ENCODE measurements around the gene DOCK2. TPM values are rescaled to one million over a fixed set of nuclear protein-coding genes. Genes with fewer than 3 reads are reported as not detected.

The DOCK2 gene
- polyA plus RNA-seq, 1 donor (not counting 4 experiments of a cell fraction or from before 2014, with no cell fraction given), result 0.21 TPM

DNA sequence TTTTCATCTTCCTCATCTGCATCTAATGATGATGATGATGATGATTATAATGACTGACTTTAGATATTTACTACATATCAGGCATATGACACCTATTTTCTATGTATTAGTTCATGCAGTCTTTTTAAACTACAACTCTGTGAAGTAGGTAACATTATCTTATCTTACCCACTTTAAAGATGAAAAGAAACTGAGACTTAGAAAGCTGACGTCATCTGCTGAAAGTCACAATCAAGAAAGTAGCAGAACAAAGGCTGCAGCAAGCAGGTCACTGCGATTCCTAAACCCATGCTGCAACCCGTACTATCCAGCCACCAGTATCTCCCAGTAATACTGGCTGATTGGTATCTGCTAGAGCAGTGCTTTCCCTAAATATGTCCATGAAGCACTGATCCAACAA lies 383.3 kb downstream of the DOCK2 start:
- Histone ChIP-seq H3K27ac (ENCODE audit: control insufficient read depth, insufficient read depth, low read length) (no peak overlapping the region), H3K9ac (ENCODE audit: control insufficient read depth, extremely low read depth, insufficient read depth, low read length) (no peak overlapping the region), H3K79me2 (ENCODE audit: control insufficient read depth, insufficient read depth, low read length) (no peaks in the 10 kb centered on the region), H3K9me3 (ENCODE audit: control insufficient read depth, low read depth, low read length) (no peaks in the 10 kb centered on the region), H2AFZ (ENCODE audit: control insufficient read depth, low read length) (no peak overlapping the region), H3K27me3 (ENCODE audit: control insufficient read depth, extremely low read depth, insufficient read depth, low read length) (no peaks in the 10 kb centered on the region), H3K36me3 (ENCODE audit: control insufficient read depth in 2 of 2, extremely low read depth in 1 of 2, insufficient read depth in 2 of 2, low read length in 2 of 2) (no peaks in the 10 kb centered on the region), H3K4me3 (ENCODE audit: control insufficient read depth in 2 of 3, extremely low read depth in 1 of 3, insufficient read depth in 2 of 3, low read depth in 1 of 3, low read length in 3 of 3) (no peak overlapping the region), H3K4me2 (ENCODE audit: control insufficient read depth, extremely low read depth, insufficient read depth, low read depth, low read length) (no peak overlapping the region), H3K9me1 (ENCODE audit: control insufficient read depth, extremely low read depth, insufficient read depth, low read length) (no peaks in the 10 kb centered on the region), H3K4me1 (ENCODE audit: control insufficient read depth, extremely low read depth, insufficient read depth, low read length) (no peaks in the 10 kb centered on the region), H4K20me1 (ENCODE audit: control insufficient read depth, extremely low read depth, insufficient read depth, low read length) (no peaks in the 10 kb centered on the region)
- TF ChIP-seq EZH2 (IDR thresholded peaks at IDR 0.05; ENCODE audit: low read length) (no peak), CTCF (optimal IDR thresholded peaks at IDR 0.05 in 1 of 3, IDR thresholded peaks at IDR 0.05 in 1 of 3, conservative IDR thresholded peaks at IDR 0.05 in 1 of 3; ENCODE audit: extremely low read depth in 1 of 3, insufficient read depth in 2 of 3, low read length in 3 of 3) (no peak)
- DNase-seq (ENCODE audit: low read depth, low spot score) (no peak), FAIRE-seq (no peak)
- dilution Hi-C loops (cut with MboI; ENCODE audit: extremely low pct_ligation_motif_present, low sequenced_read_pairs), result no loop called here

GRCh38 chr5:170021506-170021905 lies 384.4 kb downstream of the DOCK2 start:
- FAIRE-seq (no peak), DNase-seq (ENCODE audit: low read depth, low spot score) (no peak)
- Histone ChIP-seq H3K27me3 (ENCODE audit: control insufficient read depth, extremely low read depth, insufficient read depth, low read length) (no peaks in the 10 kb centered on the region), H3K9ac (ENCODE audit: control insufficient read depth, extremely low read depth, insufficient read depth, low read length) (no peak overlapping the region), H3K79me2 (ENCODE audit: control insufficient read depth, insufficient read depth, low read length) (no peaks in the 10 kb centered on the region), H3K9me3 (ENCODE audit: control insufficient read depth, low read depth, low read length) (no peaks in the 10 kb centered on the region), H3K36me3 (ENCODE audit: control insufficient read depth in 2 of 2, extremely low read depth in 1 of 2, insufficient read depth in 2 of 2, low read length in 2 of 2) (no peaks in the 10 kb centered on the region), H4K20me1 (ENCODE audit: control insufficient read depth, extremely low read depth, insufficient read depth, low read length) (no peaks in the 10 kb centered on the region), H2AFZ (ENCODE audit: control insufficient read depth, low read length) (no peak overlapping the region), H3K27ac (ENCODE audit: control insufficient read depth, insufficient read depth, low read length) (no peak overlapping the region), H3K4me1 (ENCODE audit: control insufficient read depth, extremely low read depth, insufficient read depth, low read length) (no peaks in the 10 kb centered on the region), H3K4me2 (ENCODE audit: control insufficient read depth, extremely low read depth, insufficient read depth, low read depth, low read length) (no peak overlapping the region), H3K4me3 (ENCODE audit: control insufficient read depth in 2 of 3, extremely low read depth in 1 of 3, insufficient read depth in 2 of 3, low read depth in 1 of 3, low read length in 3 of 3) (no peak overlapping the region), H3K9me1 (ENCODE audit: control insufficient read depth, extremely low read depth, insufficient read depth, low read length) (no peaks in the 10 kb centered on the region)
- dilution Hi-C loops (cut with MboI; ENCODE audit: extremely low pct_ligation_motif_present, low sequenced_read_pairs), result no loop called here
- TF ChIP-seq EZH2 (IDR thresholded peaks at IDR 0.05; ENCODE audit: low read length) (no peak), CTCF (optimal IDR thresholded peaks at IDR 0.05 in 1 of 3, IDR thresholded peaks at IDR 0.05 in 1 of 3, conservative IDR thresholded peaks at IDR 0.05 in 1 of 3; ENCODE audit: extremely low read depth in 1 of 3, insufficient read depth in 2 of 3, low read length in 3 of 3) (no peak)

Data from keratinocyte (primary cell).